ENCODE results near the gene CD40LG. TPM values are rescaled to one million over a fixed set of nuclear protein-coding genes. Genes with fewer than 3 reads are reported as not detected.

Gene CD40LG
- total RNA-seq, 1 donor from 2014 or later, result not detected

- Histone ChIP-seq H4K20me1 (ENCODE audit: low read depth) (no peaks in the 10 kb centered on the region), H3K4me2 (no peak overlapping the region), H3K79me2 (ENCODE audit: low read depth) (no peaks in the 10 kb centered on the region), H3K27ac (no peak overlapping the region), H3K9me3 (ENCODE audit: low read depth) (no peaks in the 10 kb centered on the region), H3K4me1 (no peaks in the 10 kb centered on the region), H3K4me3 (no peak overlapping the region), H3K9ac (no peak overlapping the region), H3K36me3 (no peaks in the 10 kb centered on the region), H2AFZ (replicated peaks) (no peak overlapping the region), H3F3A (ENCODE audit: low read depth) (no peaks in the 10 kb centered on the region), H3K27me3 (no peaks in the 10 kb centered on the region)
- Mint-ChIP-seq H3K4me1 (no peaks in the 10 kb centered on the region), H3K9me3 (peaks cover 7% of the 10 kb centered on the region), H3K4me3 (no peak overlapping the region), H3K27me3 (ENCODE audit: insufficient read depth, low read depth) (peaks cover 2% of the 10 kb centered on the region), H3K27ac (no peak overlapping the region), H3K36me3 (no peaks in the 10 kb centered on the region)
- TF ChIP-seq CTCF (IDR thresholded peaks at IDR 0.05) (no peak), EZH2phosphoT487 (IDR thresholded peaks at IDR 0.05) (no peak), EZH2 (IDR thresholded peaks at IDR 0.05) (no peak)
- DNase-seq (ENCODE audit: low spot score), result no peak
These were observed 20.5 kb upstream of the CD40LG start for GRCh38 chrX:136627409-136627808.

- no peak overlapping the region for H3K9ac ChIP-seq
- H3F3A ChIP-seq (ENCODE audit: low read depth), result no peaks in the 10 kb centered on the region
- H3K36me3 ChIP-seq, result no peaks in the 10 kb centered on the region
- no peak overlapping the region for H3K4me3 ChIP-seq
- H2AFZ ChIP-seq (replicated peaks), result no peak overlapping the region
- no peak overlapping the region for H3K4me2 ChIP-seq
- no peaks in the 10 kb centered on the region for H3K4me1 Mint-ChIP-seq
- no peak for DNase-seq (ENCODE audit: low spot score)
- no peaks in the 10 kb centered on the region for H4K20me1 ChIP-seq (ENCODE audit: low read depth)
- H3K27ac Mint-ChIP-seq, result no peak overlapping the region
- no peak for TF ChIP-seq CTCF (IDR thresholded peaks at IDR 0.05)
- no peak for TF ChIP-seq EZH2 (IDR thresholded peaks at IDR 0.05)
- no peak for TF ChIP-seq EZH2phosphoT487 (IDR thresholded peaks at IDR 0.05)
- no peaks in the 10 kb centered on the region for H3K79me2 ChIP-seq (ENCODE audit: low read depth)
- H3K36me3 Mint-ChIP-seq, result no peaks in the 10 kb centered on the region
- H3K27ac ChIP-seq, result no peak overlapping the region
- H3K9me3 Mint-ChIP-seq, result peaks cover 7% of the 10 kb centered on the region
- H3K27me3 Mint-ChIP-seq (ENCODE audit: insufficient read depth, low read depth), result peaks cover 2% of the 10 kb centered on the region
- no peaks in the 10 kb centered on the region for H3K27me3 ChIP-seq
- H3K4me3 Mint-ChIP-seq, result no peak overlapping the region
- no peaks in the 10 kb centered on the region for H3K4me1 ChIP-seq
- peaks cover 5% of the 10 kb centered on the region for H3K9me3 ChIP-seq (ENCODE audit: low read depth)
These were observed 18.7 kb upstream of the CD40LG start for GRCh38 chrX:136629084-136629750.

- no peaks in the 10 kb centered on the region for H4K20me1 ChIP-seq (ENCODE audit: low read depth)
- peaks cover 9% of the 10 kb centered on the region for H3K4me1 Mint-ChIP-seq
- DNase-seq (ENCODE audit: low spot score), result no peak
- no peak overlapping the region for H3K4me3 ChIP-seq
- H2AFZ ChIP-seq (replicated peaks), result no peak overlapping the region
- no peaks in the 10 kb centered on the region for H3K36me3 ChIP-seq
- no peaks in the 10 kb centered on the region for H3K79me2 ChIP-seq (ENCODE audit: low read depth)
- H3K4me3 Mint-ChIP-seq, result no peak overlapping the region
- H3K9me3 Mint-ChIP-seq, result peaks cover 4% of the 10 kb centered on the region
- H3K36me3 Mint-ChIP-seq, result no peaks in the 10 kb centered on the region
- peaks cover 4% of the 10 kb centered on the region for H3K27me3 Mint-ChIP-seq (ENCODE audit: insufficient read depth, low read depth)
- H3K27ac ChIP-seq, result no peak overlapping the region
- no peak overlapping the region for H3K4me2 ChIP-seq
- no peak overlapping the region for H3K9ac ChIP-seq
- peaks cover 5% of the 10 kb centered on the region for H3K9me3 ChIP-seq (ENCODE audit: low read depth)
- no peak overlapping the region for H3K27ac Mint-ChIP-seq
- H3K27me3 ChIP-seq, result no peaks in the 10 kb centered on the region
- TF ChIP-seq EZH2 (IDR thresholded peaks at IDR 0.05) (no peak), CTCF (IDR thresholded peaks at IDR 0.05) (no peak), EZH2phosphoT487 (IDR thresholded peaks at IDR 0.05) (no peak)
- peaks cover 12% of the 10 kb centered on the region for H3K4me1 ChIP-seq
- peaks cover 12% of the 10 kb centered on the region for H3F3A ChIP-seq (ENCODE audit: low read depth)
These were observed 17.1 kb upstream of the CD40LG start for GRCh38 chrX:136630881-136631280.
